DOHH2 (cell line): ENCODE measurements around the gene TTC39C.

Experiments
- EZH2phosphoT487 ChIP-seq: fragments of 200-600 bp; sonication (generic); IDR thresholded peaks from 2 replicates; pipeline ENCODE4 v1.6.1; 2017; ENCODE audit warnings: borderline replicate concordance, mild to moderate bottlenecking, antibody characterized with exemption, low read length, moderate library complexity, mixed read lengths
- TF ChIP-seq, protein P1 (sequence below): fragments of 200-600 bp; sonication (generic); IDR thresholded peaks from one replicate; pipeline ENCODE4 v1.5.1; 2014; ENCODE audit warnings: antibody characterized with exemption, mild to moderate bottlenecking, low read depth, low read length; ENCODE audit not compliant: poor library complexity, severe bottlenecking

DNA sequence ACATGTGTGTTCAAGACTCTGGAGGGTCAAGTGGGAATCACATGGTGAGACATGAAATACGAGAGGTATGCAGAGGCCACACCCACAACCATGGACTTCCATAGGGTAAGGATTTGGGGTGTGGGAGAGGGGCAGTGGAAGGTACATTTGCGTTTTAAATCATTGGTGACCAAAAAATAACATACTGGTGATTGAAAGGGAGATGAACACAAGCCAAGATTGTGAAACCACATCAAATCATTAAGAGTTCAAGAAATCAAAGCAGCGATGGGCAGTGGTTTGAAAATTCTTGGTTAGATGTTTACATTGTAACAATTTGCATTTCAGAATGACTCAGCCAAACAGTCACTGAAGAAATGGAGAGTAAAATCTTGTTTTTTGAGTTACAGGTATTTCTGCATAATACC is 122.4 kb downstream of the TTC39C start:
- TF ChIP-seq, protein P1, sequence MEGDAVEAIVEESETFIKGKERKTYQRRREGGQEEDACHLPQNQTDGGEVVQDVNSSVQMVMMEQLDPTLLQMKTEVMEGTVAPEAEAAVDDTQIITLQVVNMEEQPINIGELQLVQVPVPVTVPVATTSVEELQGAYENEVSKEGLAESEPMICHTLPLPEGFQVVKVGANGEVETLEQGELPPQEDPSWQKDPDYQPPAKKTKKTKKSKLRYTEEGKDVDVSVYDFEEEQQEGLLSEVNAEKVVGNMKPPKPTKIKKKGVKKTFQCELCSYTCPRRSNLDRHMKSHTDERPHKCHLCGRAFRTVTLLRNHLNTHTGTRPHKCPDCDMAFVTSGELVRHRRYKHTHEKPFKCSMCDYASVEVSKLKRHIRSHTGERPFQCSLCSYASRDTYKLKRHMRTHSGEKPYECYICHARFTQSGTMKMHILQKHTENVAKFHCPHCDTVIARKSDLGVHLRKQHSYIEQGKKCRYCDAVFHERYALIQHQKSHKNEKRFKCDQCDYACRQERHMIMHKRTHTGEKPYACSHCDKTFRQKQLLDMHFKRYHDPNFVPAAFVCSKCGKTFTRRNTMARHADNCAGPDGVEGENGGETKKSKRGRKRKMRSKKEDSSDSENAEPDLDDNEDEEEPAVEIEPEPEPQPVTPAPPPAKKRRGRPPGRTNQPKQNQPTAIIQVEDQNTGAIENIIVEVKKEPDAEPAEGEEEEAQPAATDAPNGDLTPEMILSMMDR: no peak
- no peak for TF ChIP-seq EZH2phosphoT487
